ENCODE data around the gene PKN3. TPM values are rescaled to one million over a fixed set of nuclear protein-coding genes. Genes with fewer than 3 reads are reported as not detected.

PKN3 gene
- total RNA-seq, 1 donor from 2014 or later: 1.7 TPM

DNA sequence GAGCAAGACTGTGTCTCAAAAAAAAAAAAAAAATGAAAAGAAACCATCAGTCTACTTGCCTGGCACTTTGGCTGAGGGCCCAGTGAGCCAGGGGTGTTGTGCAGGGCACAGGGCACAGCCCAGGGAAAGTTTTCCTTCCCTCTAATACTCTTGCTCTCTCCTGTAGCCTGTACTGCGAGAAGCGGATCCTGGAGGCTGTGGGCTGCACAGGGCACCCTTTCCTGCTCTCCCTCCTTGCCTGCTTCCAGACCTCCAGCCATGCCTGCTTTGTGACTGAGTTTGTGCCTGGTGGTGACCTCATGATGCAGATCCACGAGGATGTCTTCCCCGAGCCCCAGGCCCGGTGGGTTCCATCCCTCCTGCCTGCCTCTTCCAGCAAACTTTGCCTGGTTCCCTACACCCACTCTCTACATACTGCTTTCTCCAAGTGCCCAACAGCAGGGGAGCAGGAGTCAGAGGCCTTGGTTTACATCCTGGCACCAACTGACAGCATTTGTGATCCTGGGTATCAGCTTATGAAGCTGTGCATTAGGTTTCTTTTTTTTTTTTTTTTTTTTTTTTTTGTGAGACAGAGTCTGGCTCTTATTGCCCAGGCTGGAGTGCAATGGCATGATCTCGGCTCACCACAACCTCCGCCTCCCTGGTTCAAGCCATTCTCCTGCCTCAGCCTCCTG, 14.4 kb downstream of the PKN3 start:
- DNase-seq (ENCODE audit: low spot score): no peak

DNA sequence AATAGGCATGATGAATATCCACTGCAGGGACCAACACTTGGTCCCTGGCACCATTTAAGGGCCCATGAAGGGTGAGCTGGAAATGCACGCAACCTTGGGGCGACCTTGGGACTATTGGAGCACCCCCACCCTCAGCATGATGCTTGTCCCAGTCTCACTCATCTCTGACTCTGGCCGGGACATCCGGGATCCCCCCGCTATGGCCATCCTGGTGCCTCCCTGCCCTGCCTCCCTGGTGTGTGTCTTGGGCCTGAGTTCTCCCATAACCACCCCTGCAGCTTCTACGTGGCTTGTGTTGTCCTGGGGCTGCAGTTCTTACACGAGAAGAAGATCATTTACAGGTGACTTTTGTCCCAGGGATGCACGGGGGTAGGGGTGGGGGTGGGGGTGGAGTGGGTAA, 15.7 kb downstream of the PKN3 start:
- no peak for DNase-seq (ENCODE audit: low spot score)

DNA sequence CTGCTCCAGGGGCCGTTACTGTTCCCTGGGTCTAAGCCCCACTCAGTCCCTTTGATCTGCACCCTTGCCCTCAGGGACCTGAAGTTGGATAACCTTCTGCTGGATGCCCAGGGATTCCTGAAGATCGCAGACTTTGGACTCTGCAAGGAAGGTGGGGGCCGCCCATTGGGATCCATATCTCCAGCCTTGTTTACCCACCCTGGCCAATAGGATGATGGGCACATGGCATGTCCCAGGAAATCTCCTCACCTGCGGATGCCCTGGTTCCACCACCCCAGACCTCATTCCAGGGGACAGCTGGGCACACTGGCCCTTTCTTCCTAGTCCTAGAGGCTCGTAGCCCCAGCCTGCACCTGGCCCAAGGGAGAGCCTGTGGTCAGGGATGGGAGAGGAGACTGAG, 16.2 kb downstream of the PKN3 start:
- DNase-seq (ENCODE audit: low spot score): no peak

DNA sequence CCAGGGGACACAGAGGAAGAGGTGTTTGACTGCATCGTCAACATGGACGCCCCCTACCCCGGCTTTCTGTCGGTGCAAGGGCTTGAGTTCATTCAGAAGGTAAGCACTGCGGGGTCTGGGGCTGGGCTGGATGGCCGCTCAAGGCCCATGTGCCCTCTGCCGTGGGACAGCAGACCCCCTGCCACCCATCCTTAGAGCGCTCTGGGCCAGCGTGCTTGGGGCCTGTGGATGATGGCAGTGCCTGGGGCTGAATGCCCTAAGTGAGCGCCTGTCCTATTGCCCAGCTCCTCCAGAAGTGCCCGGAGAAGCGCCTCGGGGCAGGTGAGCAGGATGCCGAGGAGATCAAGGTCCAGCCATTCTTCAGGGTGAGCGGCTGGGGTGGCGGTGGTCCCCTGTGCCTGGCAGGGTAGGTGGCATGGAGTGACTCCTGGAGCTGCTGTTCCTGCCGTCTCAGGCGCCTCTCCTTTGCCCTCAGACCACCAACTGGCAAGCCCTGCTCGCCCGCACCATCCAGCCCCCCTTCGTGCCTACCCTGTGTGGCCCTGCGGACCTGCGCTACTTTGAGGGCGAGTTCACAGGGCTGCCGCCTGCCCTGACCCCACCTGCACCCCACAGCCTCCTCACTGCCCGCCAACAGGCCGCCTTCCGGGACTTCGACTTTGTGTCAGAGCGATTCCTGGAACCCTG, 17.8 kb downstream of the PKN3 start:
- no peak for DNase-seq (ENCODE audit: low spot score)

DNA sequence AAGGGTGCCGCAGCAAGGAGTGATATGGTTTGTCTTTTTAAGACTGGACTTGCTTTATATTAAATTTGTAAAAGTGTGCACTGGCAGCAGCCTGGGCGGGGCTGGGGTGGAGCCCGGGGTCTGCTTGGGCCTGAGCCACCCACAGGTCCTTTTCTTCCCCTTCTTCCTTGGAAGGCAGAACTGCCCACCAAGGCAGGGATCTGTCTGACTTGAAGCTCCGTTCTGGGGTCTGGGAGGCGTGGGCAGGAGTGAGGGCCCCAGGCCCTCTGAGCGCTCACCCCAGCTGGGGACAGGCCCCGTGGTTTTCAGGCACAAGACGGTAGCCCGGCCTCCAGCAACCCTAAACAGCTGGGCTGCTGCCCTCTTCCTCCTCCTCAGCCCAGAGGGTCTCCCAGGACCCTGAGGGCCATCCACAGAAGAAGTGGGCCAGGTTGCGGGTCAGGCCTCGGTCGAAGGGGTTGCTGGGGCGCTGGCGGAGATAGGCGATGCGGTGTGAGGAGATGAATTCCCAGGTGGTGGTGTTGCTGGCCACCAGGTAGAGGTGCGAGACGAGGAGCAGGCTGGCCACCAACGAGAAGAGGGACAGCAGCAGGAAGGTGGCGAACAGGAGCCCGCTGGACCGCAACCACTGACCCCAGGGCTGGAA, 18.7 kb downstream of the PKN3 start:
- no peak for DNase-seq (ENCODE audit: low spot score)

DNA sequence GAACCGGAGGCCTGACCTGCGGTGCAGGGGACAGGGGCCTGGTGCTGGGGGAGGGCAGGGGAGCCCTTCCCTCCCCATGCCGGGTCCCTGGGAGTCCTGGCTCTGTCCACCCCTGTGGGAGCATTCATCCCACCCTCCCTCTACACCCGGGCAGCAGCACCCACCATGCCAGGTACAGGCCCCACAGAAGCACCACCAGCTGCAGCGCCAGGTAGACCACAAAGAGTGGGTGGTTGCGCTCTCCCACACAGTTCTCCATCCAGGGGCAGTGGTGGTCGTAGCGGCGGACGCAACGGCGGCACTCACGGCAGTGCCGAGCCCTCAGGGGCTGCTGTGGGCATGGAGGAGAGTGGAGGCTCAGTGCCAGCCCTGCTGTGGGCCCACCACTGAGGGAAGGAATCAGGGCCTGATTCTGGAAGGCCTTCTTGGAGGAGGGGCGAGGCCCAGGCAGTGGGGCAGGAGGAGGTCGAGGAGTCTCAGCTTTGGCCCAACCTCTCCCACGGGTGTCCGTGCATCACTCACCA, 19.2 kb downstream of the PKN3 start:
- no peak for DNase-seq (ENCODE audit: low spot score)

DNA sequence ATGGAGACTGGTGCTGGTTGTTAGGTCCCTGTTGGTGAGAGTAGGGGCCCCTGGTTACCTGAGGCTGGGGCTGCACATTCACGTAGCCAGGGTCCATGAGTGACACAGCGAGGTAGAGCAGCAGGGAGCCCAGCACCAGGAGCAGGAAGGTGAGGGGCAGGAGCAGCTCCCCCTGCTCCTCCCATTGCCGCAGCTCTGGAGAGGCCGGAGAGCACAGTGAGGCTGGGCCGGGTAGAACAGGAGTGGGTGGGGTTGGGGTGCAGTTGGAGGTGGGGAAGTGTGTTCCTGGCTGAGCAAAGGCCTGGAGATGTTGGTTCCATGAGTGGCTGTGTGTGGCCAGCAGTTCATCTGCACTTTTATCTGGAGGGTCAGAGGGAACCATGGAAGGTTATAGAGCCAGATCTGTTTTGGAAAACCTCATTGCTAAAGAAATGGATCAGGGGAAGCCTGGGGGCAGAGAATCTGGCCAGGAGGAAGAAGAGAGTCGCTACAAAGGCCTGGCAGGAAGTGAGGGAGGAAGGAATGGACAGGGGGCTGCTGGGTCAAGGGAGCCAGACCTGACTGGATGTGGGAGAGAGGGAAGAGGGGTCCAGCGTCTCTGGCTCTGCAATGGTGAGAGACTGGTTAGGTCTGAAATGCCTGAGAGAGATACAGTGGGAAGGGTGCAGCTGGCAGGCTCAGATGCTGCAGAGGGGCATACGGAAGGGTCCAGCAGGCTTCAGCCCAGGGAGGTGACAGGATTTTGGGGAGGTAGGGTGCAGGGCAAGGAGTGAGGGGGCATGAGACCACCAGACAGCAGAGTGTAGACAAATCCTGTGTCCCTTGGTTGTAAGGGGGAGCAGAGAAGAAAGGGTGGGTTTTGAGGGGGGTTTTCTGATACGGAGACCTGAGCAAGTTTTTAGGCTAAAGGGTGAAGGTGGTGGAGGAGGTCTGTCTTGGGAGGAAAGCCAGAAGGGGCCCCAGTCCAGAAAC, 20.4 kb downstream of the PKN3 start:
- DNase-seq (ENCODE audit: low spot score): no peak

DNA sequence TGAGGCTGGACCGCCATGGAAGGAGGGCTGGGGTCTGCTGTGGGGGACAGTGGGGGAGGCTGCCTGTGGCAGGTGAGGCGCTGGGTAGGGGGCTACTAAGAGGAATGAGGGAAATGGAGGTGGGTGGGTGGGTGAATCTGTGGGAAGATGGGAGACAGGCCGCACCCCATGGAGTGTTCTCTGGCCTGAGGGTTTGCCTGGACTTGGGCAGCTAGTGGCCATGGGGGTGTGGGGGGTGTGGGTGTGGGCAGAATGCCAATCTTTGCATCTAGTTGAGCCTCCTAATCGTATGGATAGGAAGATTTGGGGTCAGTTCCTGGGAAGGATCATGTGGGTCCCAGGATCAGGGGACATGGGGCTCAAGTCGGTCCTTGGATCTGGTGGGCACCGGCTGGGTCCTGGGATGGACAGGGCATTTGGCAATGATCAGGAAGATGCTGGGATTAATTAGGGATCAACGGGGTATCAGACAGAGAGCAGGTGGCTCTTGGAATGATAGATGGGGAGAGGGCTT, 21.1 kb downstream of the PKN3 start:
- no peak for DNase-seq (ENCODE audit: low spot score)

DNA sequence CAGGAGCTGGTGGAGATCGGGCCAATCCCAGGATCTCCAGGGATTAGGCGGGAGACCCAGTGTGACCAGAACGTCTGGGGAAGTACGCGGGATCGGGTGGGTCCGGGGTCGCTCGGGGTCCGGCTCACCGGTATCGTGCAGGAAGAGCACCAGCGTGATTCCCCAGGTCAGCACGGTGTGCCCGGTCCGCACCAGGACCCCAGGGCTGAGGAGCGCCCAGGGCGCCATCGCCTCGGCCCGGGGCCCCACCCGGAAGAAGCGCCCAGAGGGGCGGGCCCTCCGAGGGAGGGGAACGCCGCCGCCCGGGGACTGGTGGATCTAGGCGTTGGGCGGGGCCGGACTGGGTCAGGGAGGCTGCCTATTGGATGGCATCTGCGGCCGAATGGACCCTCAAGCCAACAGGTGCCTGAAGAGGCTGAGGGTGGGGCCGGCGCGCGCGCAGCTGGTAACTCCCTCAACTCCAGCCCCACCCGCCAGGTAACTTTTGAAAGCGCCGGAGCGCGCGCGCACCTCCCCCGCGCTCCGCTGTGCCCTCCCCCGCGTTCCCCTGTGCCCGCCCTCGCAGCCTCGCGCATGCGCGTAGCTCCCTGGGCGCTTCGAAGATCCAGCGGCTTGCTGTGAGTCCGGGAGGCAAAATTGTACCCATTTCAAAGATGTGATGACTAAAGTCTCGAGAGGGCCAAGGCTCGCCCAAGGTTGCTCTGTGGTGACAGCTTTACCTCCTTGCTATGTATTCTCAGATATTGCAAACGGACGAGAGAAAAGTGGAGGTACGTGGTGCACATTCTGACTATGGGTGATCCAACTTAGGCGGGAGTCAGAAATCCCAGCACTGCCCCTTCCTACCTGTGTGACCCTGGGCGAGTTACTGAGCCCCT, 21.8 kb downstream of the PKN3 start, which contains the start of gene ZDHHC12:
ZDHHC12 (minus strand) TSS at position 262 of the 878 bp plus-strand sequence; CDS start at position 228, 34 bp downstream.
- peak; percentile 95 for DNase-seq (ENCODE audit: low spot score)

DNA sequence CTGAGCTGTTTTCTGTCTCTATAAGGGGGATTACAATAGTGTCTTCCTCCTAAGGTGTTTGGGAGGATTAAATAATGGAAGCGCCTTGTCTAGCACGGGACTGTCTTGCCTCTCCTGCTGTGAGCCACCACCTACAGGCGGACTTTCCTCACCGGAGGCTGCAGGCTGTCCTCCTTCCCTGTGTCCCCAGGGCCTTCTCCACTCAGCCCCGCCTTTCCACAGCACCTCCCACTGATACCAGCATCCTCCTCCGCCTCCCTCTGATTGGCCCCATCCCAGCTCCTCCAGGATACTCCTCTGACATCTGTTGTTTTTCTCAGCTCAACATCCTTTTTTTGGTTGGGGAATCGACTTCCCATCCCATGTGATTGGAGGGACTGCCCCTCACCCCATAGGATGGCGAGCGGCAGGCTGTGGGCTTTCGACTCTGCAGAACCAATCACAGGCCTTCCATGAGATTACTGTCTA, 22.5 kb downstream of the PKN3 start:
- DNase-seq (ENCODE audit: low spot score): peak; percentile 53

DNA sequence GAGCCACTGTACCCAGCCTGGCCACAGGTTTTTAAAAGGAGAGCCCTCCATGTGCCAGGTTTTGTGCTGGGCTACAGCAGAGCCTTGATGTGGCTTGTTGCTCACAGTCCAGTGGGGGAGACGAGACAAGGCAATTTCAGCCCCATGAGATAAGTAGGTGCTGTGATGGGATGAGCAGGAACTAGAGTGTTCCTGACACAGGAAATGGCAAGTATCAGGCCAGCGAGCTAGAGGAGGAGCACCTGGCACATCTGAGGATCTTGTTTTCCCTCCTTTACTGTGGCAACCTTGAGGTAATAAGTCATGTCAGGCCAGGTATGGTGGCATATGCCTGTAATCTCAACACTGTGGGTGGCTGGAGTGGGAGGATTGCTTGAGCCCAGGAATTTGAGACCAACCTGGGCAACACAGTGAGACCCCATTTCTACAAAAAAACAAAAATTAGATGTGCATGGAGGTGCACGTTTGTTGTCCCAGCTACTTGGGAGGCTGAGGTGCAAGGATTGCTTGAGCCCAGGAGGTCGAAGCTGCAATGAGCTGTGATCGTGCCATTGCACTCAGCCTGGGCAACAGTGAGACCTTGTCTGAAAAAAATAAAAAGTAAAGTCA, 25.4 kb downstream of the PKN3 start:
- no peak for DNase-seq (ENCODE audit: low spot score)

DNA sequence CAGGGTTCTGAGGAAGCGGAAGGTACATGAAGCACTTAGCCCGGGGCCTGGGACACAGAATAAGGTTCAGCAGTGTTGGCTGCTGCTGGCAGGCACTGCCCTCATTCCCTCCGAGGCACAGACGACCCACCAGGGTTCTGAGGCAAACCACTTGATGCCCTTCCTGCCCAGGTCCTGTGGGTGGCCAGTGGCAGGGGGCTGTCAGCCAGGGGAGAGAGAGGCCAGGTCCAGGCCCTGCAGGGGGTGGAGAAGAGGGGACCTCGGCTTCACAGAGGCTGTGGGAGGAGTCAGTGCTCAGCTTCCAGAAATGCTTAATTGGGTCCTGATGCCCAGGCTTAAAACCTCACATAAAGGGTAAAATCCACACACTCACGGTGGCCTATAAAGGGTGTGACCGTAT, 26.0 kb downstream of the PKN3 start:
- DNase-seq (ENCODE audit: low spot score): no peak

DNA sequence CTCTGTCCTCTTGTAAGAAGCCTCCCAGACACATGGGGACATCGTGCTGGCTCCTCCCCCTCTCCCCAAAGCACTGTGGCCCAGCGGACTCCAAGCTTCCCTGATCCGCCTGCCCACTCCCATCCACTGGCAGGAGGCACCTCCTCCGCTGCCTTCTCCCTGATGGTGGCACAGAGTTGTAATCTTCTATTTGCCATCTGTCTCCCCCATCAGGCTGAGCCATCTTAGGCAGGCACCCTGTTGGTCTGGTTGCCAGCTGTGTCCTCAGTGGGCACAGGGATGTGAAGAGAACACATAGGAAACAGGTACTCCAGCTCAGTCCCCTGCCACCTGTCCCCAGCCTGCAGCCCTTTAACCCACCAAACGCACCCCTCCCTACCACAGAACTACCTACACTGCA, 27.0 kb downstream of the PKN3 start:
- no peak for DNase-seq (ENCODE audit: low spot score)

DNA sequence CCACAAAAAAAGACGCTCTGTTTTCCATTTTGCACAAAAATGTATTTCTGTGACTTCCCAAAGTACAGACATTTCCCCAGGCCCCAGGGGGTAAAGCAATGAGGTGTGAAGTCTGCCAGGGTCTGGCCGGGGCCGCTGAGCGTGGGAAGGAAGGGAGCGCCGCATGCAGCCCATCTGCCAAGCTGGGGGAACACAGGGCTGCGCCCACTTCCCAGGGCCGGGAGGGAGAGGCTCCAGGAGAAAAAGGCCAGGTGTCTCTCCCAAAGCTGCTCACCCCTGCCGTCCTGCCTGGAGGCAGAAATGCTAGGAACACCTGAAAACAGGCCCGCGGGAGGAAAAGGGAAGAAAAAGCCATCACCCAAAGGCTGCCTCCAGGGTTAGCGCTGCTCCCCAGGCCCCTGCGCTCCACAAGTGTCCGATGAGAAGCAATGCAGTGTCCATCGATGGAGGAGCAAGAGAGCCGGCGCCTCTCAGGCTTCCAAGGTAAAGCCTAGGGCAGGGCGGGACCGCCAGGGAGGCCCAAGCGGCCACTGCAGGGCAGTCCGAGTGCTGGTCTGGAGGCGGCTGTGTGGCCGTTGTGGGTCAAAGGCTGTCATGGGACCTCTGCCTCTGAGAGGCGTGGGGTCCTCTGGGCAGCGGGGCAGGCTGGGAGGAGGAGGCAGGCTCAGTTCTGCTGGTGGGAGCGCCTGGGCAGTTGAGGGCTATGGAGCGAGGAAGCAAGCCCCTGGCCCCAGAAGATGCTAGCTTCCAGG, 27.6 kb downstream of the PKN3 start:
- DNase-seq (ENCODE audit: low spot score): no peak

DNA sequence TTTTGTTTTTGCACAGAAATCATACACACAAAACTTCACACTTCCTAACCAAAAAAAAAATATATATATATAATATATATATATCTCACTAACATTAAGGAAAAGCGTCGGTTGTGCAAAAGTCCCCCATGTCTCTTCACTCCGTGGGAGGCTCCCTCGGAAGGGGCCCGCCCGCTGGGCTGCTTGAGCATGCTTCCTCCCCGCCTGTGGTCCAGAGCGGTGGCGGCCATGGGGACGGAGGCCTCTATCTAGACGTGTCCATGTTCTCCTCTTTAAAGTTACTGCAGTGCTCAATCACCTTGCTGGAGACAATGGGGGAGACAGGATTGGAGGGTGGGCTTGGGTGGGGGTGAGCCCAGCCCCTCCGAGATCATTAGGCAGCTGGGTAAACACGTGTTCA, 28.8 kb downstream of the PKN3 start:
- DNase-seq (ENCODE audit: low spot score): no peak

DNA sequence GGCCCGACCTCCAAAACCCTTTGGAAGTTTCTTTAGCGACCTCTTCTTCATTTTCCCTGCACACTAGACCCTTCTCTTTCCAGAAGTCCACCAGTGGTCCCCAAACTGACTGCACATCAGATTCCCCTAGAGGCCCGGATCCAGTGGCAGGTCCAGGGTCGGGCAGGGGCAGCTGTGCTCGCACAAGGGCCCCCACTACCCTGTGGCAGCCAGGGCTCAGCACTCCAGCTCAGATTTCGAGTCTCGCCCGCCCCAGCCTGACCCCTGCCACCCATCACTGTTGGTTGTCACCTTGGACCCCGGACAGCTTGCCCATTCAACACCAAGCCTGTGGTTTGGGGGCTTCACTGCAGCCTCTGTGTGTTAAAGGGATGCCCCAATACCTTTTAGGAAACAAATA, 29.4 kb downstream of the PKN3 start:
- no peak for DNase-seq (ENCODE audit: low spot score)

DNA sequence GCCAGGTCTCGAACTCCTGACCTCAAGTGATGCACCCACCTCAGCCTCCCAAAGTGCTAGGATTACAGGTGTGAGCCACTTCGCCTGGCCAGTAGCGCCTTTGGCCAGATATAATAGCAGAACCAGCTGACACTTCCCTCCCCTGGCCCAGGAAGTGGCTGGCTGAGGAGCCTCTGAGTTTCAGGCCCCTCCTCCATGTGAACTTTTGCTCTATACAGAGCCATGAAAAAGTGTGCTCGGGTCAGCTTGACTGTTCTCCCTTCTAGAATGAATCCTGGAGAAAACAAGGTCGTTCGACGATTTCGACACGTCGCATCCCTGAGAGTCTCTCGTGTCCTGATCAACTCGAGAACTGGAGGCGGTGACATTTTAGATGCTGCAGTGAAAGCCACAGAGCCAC, 30.3 kb downstream of the PKN3 start:
- DNase-seq (ENCODE audit: low spot score): no peak

DNA sequence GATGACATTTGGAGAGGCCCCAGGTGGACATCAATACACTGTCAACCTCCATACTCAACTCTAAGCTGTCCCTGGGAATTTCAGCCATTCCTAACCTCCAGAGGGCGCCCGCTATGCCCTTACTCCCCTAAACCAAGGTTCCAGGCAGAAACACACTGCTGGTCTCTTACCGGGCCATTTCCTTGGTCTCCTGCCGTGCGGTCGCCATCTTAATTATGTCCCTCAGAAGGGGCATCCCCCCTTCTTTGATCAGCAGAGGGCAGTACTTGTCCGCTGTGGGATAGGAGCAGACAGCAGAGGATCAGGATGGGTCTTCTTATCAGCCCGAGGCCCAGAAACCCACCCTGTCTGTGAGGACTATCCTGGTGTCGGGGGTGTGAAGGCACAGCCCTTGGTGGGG, 31.0 kb downstream of the PKN3 start:
- DNase-seq (ENCODE audit: low spot score): peak; percentile 79

DNA sequence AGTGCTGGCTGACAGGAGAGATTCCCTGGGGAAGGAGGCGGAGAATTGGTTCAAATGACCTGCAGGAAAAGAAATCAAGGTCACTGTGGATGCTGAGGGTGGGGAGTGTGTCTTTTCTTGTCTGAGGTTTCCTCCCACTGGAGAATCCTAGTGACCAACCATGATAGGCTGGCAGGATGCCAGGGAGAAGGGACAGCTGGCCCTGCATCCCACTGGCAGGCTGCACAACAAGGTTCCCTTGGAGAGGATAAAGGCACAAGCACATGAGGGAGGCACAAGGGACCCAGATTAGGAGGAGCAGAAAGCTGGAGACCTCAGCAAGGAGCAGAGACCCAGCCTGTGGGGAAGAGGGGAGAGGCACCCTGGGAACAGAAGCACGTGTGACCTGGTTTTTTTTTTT, 33.1 kb downstream of the PKN3 start:
- no peak for DNase-seq (ENCODE audit: low spot score)

Measured in umbilical cord (tissue), 2 donors.